Right renal pelvis (tissue), 4 donors: ENCODE results near the gene MBTPS1. TPM values are rescaled to one million over a fixed set of nuclear protein-coding genes. Genes with fewer than 3 reads are reported as not detected.
"Not testable (repeated sequence)": the region's sequence is repeated elsewhere in the genome, so short reads cannot be mapped to it uniquely, and the experiment has no call there.

Source experiments
- DNase-seq, 4 donors: peaks; one replicate each; pipeline ENCODE4 v3.0.0-alpha.2; 2013; ENCODE audit warnings: low read depth in 4 of 4, low spot score in 3 of 4, missing footprints in 1 of 4
- polyA plus RNA-seq, 4 donors: library from polyadenylated mRNA; unstranded; fragments of 120-200 nt; gene quantifications; one replicate each; pipeline ENCODE4 v1.2.1, GENCODE V29; 2013; ENCODE audit not compliant: insufficient read length in 4 of 4

Gene MBTPS1
- polyA plus RNA-seq, 4 donors, result 112 to 115 (median 115) TPM

DNA sequence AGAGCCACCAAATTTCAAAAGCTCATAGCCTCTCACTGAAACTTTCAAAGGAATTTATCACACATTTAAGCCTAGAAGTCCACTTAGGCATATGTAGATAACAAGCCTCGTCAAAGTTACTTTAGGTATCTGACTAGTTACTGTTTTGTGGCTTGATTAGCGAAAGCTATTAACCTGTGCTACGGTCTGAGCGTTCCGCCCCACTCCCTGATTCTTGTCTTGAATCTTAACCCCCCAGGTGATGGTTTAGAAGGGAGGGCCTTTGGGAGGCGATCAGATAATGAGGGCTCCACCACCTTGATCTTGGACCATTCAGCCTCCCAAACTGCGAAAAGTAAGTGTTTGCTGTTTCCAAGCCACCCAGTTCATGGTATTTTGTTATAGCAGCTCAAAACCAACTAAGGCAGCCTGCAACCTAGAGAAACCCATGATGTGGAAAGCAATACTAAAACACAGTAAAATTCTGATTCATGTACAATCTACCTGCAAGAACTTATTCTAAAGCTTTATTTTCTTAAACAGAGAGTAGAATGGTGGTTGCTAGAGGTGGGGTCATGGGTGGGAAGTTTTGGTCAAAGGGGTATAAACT lies 21.1 kb upstream of the MBTPS1 start:
- DNase-seq, result no peak

DNA sequence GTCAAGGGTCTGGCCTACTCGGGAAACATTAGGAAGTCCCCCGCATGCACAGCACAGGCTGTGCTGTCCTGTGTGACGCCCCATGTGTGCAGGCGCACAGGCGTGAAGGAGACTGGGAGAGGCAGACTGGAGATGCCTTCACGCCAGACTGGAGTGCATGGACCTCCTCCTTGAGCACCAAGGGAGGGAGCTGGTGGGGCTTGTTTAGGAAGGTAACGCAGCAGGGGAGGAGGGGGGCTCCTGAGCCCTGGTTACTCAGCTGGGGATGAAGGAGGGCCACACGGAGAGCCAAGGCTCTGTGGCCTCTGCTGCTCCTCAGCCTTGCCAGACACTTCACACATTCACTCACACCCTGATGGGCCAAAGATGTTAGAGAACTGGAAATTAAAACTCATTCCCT lies 20.5 kb upstream of the MBTPS1 start:
- no peak for DNase-seq

DNA sequence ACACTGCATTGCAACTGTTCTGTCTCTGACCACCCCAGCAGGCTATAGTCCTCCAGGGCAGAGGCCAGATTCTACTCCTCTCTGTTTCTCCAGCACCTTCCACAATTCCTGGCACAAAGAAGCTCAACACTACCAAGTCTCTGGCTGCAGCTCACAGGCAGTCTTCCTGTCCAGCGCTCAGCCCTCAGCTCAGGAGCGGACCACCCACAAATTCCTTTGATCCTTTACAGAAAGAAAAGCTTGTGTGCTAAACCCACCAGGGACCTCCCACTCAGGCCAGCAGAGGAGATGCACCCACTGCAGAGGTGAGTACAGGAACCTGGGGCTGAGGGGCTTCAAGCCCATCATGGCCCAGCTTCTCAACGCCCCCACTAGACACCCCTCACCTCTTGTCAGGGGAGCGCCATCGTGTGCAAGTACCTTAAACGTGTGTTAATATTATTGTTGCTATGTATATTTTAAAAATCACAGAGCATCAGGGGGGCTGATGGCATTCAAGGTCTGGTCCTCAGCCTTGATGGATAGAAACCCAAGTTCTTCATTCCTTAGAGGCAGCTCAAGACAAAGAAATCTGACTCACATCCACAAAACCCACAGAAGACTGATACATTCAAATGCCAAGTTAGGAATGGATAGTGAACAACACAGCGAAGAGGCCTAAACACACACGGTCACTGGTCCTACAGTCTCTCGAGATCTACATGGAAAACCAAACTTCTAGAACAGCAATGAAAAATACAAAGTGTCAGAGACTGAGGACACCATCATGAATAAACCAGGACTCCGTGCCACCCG lies 19.8 kb upstream of the MBTPS1 start:
- no peak for DNase-seq

DNA sequence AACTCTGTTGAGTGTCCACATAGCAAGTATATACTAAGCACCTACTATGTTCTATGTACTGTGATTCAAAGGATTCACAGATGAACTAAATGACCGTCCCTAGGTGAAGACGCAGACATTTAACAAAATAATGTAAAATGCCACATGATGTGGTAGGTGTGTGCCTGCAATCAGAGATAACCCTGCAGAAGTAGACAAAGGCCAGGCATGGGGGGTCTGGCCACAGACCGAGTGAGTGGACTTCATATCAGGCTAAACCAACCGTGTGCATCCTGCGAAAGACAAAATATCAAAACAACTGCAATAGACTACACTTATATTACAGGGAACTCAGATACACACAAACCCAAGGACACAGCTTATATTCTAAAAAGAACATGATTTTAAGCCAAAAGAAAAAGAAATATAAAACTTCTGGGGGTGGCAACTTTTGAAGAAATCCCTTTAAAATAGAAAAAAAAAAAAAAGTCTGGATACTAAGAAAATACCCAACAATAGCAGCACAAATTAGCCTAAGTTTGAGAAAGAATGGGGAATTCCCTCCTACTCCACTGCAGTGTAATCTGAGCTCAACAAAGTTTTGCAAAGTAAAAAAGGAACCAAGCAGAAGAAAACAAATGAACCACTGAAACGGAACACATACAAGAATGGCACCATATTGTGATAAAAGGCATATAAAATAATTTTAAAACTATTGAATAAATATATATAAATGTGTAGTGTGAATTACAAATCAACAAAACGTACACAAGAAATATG lies 16.0 kb upstream of the MBTPS1 start:
- DNase-seq, result no peak

DNA sequence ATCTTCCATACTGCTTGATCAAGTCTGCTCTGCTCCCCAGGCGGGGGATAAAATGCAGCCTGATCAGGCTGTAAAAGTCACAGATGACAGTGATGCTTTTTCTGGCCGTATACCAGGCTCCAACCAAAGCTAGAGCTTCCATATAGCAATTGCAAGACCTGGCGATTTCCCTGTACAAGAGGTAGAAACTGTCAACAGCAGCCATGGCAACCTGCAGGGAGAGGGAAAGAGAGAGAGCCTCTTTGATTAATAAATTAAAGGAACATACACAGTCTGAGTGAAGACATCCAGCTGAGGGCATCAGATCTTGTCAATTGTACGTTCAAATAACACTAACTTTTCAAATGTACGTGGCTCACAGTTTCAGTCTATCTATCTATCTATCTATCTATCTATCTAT lies 14.4 kb upstream of the MBTPS1 start:
- no peak for DNase-seq

DNA sequence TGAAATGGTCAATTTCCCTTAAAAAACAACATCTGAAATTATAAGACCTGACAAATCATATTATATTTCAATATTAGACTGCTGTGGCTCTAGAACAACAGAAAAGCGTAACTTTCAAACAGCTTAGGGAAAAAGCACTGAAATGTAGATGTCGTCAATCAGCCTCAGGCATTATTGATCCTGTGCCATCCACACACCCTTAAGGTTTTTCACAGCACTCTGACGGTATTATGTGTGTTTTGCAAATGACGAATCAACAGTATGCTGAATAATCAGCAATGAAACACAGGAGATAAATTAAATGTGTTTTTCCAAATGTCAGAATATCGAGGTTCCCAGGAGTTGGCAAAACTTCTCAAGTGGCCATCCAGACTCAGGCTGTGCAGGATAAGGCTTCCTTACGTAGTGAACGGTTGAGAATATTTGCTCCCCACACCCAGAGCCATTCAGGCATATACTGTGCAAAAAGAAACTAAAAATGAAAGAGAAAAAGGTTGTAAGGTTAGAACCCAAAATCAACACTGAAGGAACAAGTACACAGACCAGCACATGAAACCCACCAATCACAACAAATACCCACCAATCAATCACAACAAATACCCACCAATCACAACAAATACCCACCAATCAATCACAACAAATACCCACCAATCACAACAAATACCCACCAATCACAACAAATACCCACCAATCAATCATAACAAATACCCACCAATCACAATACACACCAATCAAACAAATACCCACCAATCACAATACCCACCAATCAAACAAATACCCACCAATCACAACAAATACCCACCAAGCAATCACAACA lies 7.7 kb upstream of the MBTPS1 start:
- DNase-seq, result no peak

DNA sequence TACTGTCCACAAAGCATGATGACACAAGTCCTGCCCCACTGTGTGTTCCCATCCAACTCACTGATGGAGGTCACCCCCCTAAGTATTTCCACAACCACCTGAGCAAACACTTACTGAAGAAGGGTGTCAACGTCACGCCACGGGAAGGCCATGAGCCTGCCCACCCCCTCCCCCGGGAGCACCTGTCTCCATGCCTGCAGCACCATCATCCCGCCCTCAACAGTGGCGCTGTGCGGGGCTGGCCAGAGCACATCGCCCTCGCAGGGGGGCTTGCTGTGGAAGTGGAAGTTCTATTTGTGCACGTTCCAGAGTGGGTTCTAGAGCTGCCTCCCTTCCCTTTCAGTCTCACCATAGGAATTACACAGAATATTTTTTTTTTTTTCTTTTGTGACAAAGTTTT lies 4.3 kb upstream of the MBTPS1 start:
- no peak for DNase-seq

DNA sequence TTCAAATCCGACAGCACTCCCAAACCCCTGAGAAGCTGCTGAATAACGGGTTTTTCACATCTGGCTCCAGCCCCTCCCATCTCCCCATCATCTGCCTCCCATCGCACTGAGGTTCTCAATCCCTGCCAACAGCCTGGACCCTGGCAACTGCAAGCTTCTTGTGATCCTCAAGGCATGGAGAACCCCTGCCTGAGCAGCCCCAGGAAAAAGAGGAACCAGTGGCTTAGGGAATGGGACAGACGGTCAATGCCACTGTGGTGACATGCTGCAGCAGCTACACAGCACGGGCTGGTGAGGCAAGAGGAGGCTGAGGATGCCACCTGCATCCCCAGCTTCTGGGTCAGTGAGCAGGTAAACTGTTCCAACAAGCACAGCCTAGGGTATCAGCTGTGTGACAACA lies 3.3 kb upstream of the MBTPS1 start:
- no peak for DNase-seq

DNA sequence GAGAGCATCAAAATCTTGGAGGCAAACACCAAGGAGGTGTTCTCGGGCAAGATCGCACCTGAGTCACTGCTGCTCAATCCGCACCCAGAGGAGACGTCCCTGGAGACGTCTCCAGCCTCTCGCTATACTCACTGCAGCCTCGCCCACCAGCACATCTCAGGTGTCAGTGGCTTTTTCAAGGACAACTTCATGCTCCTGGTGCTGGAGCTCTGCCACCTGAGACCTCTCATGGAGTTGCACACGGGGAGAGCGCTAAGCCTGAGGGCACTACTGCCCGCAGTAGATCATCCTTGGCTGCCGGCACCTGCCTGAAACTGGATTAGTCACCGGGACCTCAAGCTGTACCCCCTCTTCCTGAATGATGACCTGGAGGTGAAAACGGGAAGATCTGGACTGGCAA lies 2.6 kb upstream of the MBTPS1 start:
- no peak for DNase-seq

DNA sequence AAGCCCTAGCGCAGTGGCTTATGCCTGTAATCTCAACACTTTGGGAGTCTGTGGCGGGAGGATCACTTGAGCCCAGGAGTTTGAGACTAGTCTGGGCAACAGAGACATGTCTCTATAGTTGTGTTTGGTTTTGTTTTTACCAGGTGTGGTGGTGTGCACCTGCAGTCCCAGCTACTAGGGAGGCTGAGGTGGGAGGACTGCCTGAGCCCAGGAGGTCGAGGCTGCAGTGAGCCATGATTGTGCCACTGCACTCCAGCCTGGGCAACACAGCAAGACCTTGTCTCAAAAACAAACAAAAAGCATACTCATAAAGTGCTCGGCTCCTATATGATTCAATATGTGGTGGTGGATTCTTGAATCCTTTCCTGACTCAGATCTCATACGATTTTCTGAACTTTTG lies 1.6 kb upstream of the MBTPS1 start:
- DNase-seq, result not testable (repeated sequence)

DNA sequence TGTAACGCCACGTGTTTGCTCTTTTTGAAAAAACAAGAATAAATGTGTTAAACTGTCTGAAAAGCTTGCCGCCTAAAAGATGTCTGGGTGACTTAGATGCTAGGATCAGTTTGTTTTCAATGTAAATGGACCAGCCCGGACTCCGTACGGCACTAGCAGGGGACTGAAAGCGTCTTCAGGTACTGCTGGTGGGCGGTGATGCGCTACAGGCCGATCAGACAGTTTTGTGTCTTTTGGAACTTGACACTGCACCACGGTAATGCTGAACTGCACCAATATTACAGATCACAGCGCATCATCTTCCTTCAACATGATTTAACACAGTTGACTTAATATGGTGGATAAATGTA lies 727 bp upstream of the MBTPS1 start:
- peak in 3 of 4 donors; percentile 16 to 28 (median 25) for DNase-seq

DNA sequence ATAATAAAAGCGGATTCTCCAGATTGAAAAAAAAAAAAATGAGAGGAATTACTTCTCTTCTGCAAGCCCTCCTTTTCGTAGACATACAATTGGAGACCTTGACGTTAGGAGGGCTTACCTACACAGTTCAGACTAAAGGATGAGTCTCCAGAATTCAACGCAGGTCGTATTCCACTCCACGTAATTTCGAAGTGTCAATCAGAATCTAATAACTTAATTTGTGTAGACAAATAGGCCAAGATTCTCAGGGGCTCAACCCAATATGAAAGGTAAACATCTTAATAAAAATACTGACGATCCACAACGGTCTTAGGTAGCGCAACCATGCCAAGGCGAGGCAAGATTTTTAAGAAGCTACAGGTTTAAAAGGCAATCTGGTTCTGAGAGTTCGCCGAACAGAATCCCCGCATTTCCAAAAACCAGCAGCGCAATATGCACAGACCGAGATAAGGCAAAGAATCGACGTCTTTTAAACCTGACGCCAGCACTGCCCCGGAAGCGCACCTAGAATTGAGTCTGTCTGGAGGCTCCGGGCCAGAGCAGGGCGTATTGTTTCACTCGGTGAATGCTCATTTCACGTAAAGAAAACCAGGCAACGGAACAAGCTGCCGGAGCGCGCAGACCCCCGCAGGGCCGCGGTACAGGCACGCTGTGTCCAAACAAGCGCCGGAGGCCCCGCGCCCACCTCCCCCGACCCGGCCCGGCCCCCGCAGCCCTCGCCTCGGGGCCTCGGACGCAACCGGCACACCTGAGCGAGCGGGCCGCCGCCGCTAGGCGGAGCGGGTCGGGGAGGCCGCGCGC lies 623 bp downstream of the MBTPS1 start:
- DNase-seq, result peak in 2 of 4 donors; percentile 16 to 20

DNA sequence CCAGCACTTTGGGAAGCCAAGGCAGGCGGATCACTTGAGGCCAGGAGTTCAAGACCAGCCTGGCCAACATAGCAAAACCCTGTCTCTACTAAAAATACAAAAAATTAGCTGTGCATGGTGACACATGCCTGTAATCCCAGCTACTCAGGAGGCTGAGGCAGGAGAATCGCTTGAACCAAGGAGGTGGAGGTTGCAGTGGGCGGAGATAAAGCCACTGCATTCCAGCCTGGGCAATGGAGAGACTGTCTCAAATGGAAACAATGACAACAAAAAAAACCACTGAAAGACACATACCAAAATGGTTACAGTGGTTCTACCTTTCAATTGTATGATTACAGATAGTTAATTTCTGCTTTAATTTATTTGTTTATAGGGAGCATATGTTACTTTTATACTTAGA lies 4.8 kb downstream of the MBTPS1 start:
- DNase-seq, result not testable (repeated sequence)

DNA sequence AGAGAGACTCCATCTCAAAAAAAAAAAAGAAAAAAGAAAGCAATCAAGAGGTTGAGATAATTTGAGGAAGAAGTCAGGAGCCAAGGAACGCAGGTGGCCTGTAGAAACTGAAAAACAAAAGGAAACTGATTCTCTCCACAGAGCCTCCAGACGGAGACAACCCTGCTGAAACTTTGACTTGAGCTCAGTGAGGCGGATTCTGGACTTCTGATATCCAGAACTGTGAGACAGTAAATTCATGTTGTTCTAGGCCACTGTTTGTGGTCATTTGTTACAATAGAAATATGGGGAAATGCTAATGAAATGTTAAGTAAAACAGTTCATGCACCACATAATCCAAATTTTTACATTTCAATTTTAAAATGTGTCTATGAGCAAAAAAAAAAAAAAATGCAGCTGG lies 5.2 kb downstream of the MBTPS1 start:
- DNase-seq, result no peak

DNA sequence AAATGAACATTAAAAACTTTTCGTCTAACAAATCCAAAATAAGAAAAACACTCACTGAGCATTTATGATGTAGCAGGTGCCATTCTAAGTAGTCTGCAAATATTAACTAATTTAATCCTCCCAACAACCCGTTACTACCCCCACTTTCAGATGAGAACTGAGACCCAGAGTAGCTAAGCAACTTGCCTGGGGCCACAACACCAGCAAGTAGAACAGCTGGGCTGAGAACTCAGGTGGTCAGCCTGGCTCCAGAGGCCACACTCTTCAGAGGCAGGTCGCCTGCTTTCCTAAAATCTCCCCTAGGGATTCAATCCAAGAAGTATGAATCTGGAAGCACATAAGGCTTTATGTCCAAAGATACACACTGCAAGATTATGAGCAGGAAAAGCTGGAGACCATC lies 6.2 kb downstream of the MBTPS1 start:
- DNase-seq, result no peak

DNA sequence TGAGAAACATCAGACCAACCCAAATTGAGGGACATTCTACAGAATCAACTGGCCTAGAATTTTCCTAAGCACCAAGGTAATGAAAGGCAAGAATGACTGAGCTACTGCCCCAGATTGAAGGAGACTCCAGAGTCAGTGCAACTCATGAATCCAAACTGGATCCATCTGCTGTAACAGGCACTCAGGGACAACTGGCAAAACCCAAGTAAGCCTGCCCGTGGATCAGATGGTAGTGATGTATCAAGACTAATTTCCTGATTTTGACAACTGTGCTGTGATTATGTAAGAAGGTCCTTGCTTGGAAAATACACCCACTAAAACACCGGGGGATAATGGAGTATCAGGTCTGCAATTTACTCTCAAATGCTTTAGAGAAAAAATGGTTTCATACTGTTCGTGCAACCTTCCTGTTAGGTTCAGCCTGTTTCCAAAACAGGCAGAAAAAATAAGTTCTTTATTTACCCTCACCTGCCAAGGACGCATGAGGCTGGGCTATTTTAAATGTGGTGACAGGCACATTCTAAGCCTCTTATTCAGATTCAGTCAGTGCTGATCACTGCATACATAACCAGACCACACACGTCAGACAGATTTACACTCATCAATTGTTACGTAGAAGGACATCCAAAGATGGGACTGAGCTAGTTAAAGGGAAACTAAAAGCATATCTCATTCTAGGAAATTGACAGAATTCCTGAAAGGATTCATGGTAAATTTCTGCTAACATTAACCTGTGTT lies 7.0 kb downstream of the MBTPS1 start:
- DNase-seq, result no peak

DNA sequence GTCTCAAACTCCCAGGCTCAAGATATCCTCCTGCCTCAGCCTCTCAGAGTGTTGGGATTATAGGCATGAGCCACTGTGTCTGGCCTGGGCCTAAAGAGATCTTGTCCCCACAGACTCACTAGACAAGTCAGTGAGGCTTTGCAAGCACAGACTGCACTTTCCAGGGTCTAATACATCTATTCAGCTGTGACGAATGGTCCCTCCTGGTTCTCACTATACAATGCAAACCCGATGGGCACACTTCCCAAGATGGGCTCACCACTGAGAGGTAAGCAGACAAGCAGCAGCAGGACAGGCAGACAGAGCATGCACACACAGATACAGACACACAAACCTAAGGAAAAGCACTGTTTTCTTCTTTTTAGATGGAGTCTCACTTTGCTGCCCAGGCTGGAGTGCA lies 8.8 kb downstream of the MBTPS1 start:
- DNase-seq, result no peak

DNA sequence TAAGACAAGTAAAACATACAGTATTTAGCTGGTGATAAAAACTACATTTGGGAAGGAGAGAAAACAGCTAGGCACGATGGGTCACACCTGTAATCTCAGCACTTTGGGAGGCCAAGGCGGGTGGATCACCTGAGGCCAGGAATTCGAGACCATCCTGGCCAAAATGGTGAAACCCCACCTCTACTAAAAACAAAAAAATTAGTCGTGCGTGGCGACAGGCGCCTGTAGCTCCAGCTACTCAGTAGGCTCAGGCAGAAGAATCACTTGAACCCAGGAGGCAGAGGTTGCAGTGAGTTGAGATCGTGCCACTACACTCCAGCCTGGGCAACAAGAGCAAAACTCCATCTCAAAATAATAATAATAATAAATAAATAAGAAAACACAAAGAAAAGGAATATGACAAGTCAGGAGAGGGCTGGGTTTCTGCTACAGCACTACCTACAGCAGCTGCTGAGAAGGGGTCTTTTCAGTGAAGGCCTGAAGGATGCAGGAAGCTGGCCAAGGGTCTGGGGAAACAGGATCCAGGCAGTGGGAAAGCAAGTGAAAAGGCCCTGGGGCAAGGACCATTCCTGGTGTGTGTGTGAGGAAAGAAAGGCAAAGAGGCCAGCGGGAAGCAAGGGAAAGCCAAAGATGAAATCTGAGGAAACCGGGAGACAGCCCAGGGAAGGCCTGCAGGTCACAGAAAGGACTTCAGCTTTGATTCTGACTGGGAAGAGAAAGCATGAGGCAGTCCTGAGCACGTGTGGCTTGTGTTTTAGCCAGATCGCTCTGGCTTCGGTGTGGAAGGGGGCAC lies 10.6 kb downstream of the MBTPS1 start:
- no peak for DNase-seq
